Raji (cell line): Measurements from ENCODE around the gene GABRB1.

ENCODE experiments used
- POLR2A ChIP-seq: IDR thresholded peaks from 2 replicates; pipeline ENCODE4 v1.6.1; 2011; ENCODE audit warnings: low read depth, low read length, control low read depth; ENCODE audit not compliant: insufficient read depth

Gene GABRB1

DNA sequence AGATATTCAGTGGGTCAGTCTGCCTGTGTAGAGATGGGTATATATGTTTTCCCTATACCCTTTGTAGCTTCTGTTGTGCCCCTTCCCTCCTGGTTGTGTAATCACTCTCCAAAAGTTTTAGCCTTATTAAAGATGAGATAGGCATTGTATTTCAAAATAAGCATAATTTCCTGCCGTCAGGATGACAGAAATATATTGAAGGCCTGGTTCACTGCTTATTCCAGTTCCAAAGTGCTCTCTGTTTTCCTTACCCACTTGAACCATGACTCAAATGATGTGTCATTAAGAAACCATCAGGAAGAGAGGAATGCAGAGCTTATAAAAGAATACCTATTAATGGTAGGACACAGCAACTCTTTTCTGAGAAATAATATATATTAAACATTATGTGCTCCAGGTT, 178.5 kb downstream of the GABRB1 start:
- no peak for TF ChIP-seq POLR2A

DNA sequence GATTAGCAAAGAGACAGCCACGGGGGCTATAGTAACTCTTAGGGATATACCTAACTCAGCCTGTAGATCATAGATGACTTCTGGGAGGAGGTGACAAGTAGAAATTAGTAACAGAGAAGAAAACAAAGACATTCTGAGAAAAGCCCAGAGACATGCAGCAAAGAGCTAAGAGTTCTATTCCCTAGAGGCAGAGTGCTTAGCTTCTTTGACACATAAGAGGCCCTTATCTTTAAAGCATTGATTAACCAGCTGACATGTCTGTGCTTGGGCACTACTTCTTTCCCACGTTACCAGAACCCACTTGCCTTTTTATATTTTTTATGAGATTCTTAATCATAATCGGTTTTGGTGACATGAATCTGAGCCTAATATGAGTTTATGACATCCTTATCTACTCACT, 179.5 kb downstream of the GABRB1 start:
- no peak for TF ChIP-seq POLR2A

DNA sequence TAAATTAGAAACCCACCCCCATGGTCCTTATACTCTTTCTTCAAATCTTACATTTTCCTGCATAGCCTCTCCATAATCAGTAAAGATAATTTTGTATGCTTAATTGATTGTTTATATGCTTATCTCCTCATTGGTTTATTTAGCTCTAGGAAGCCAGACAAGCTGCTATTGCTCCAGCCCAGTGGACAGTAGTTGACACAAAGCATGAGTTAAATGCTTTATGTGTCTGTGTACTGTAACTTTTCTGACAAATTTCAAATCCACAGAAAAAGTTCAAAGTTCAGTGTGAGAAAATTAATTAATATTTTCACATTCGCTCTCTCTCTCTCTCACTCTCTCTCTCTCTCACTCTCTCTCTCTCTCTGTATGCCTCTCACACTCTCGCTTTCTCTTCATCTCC, 181.7 kb downstream of the GABRB1 start:
- no peak for TF ChIP-seq POLR2A

DNA sequence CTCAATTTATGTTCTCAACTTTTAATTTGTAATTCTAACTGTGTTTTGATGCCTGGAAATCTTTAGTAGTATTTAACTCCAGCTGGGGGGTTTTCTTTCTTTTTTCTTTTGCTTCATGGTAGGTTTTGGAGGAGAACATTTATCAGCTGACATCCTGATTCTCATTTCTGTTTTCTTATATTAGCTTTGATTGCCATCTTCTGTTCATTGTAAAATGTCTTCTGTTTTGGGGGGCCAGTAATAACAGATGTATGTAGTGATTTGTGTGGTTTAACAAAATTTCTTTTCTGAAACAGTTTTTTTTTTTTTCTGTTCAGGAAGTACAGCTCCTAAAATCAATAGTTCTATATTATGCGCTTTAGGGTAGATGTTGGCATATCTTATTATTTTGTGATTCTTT, 182.2 kb downstream of the GABRB1 start:
- TF ChIP-seq POLR2A: no peak

DNA sequence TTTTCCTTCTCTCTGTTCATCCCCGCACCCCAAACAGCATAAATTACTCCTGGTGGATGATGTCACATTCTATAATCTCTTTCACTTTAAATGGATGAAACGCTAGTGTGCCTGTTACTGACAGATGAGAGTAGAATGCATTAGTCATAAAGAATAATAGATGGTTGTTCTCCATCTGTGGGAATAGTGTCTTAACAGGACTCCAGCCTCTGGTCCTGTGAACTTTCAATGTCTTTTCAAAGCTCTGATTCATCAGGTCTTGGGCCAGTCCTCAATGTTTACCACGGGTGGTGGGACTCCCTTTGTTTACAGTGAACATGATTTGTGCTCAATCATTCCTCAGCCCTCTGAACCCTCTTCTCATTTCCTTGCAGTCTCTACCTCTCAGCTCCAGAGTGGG, 182.6 kb downstream of the GABRB1 start:
- TF ChIP-seq POLR2A: no peak

DNA sequence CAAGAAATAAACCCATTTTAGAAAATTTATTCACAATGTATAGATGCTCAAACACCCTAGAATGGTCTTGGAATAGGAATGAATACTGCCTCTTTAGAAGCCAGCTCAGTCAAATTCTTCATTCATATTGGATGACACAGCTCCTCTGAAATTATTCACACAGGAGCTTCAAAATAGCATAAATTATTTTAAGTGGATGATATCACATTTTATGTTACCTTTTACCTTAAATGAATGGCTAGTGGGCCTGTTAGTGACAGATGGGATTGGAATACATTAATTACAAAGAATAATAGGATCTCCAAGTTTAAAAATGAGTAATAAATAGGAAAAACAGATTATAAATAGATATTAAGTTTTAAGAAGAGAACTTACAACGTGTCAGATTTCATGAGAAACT, 184.4 kb downstream of the GABRB1 start:
- no peak for TF ChIP-seq POLR2A

DNA sequence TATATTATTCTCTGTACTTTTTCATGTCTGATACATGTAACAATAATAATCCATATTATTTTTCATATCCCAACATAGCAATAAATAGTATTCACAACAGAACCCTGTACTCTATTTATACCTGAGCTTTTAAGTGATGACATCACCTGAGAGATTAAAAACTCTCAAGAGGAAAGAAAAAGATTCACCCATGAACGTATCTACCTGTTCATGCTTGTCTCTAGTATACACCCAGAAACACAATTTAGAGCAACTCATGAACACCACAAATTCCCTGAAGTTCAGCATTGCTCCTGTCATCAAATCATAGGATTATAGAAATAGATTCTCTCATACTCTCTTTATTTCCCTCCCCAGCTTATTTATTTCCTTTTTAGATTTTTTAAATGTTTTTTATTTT, 185.9 kb downstream of the GABRB1 start:
- no peak for TF ChIP-seq POLR2A

DNA sequence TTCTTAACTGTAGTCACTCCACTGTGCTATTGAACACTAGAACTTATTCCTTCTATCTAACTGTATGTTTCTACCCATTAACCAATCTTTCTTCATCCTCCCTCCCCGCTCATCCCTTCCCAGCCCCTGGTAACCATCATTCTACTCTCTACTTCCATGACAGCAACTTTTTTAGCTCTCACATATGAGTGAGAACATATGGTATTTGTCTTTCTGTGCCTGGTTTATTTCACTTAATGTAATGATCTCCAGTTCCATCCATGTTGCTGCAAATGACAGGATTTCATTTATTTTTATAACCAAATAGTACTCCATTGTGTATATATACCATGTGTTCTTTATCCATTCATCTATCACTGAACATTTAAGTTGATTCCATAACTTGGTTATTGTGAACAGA, 186.5 kb downstream of the GABRB1 start:
- TF ChIP-seq POLR2A: no peak

DNA sequence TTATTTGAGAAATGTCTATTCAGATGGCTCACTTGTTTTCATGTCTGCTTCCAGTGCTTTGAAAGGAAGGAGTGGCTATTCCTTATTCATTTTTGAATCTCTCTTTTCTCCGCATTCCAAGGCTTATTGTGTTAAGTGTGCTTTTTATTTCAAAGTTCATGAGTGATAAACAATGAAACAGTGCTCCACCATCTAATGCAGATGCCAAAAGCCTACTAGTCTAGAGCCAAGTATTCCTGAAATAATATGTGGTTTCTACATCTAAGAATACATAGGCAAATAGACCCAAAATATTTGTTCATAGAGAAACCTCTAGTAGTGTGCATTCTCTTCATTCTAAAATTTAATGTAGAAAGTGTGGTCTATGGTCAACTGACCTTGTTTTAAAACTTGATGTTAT, 187.3 kb downstream of the GABRB1 start:
- TF ChIP-seq POLR2A: no peak

DNA sequence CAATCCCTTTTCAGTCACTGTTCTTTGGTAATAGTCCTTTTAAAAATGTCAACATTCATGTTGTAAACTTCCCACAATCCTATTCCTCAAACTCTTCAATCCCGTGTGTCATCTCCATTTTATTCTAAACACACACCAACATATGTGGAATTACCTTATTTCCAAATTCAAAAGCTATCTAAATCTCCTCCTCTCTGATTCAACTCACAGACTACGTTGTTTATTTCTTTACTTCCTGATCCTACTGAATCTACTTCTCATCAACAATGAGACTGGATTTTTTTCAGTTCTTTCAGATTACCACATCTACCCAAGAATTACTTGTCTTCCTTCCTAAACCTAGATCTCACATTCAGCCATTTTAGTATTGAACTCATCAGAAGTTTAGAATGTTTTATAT, 188.2 kb downstream of the GABRB1 start:
- TF ChIP-seq POLR2A: no peak

DNA sequence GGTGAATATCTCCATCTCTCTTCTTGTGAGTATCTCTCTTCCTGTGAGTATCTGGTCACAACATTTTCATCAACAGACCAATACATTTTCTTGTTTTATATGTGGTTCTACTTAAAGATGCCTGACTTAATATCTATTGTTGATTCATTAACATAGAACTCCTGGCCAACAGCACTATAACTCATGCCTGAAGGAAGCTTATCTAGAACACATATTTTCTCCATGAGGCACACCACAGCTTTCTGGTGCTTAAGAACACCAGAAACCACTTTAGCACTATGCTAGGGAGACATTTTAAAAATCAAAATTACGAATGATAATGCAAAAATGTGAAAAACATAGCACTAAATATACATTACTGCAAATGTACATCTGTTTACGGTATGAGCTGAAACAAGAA, 190.4 kb downstream of the GABRB1 start:
- TF ChIP-seq POLR2A: no peak

DNA sequence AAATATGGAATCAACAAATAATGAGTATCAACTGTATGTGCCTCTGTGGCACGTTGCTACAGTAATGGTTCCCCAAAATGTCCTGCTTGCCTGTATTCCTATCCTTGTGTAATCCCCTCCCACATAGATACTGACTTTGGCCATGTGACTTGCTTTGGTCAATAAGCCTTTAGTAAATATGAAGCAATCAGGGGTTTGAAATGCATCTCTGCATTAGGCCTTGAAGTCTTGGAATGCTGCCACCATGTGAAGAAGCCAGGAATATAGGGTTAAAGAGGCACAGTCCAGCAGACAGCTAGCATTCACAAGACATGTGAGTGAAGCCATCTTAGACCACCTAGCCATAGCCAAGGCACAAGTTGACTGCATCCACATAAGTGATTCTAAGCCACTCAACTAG, 190.9 kb downstream of the GABRB1 start:
- no peak for TF ChIP-seq POLR2A

DNA sequence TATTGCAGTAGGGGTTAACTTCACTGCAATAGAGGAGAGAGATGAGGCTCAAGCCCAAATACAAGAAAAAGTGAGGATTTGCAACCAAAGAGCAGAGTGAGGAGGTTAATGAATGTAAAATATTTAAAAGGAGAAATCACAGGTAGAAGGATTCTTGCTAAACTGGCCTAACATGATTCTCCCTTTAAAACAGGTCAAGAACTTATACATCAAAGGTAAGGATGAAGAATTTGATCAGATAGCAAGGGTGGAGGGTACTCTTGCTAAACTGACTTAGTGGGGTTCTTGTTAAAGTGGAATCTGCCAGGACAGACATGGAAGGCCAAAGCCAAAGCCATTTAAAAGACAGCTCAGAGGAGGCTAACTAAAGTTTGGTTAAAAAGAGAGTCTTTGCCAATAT, 193.0 kb downstream of the GABRB1 start:
- no peak for TF ChIP-seq POLR2A

DNA sequence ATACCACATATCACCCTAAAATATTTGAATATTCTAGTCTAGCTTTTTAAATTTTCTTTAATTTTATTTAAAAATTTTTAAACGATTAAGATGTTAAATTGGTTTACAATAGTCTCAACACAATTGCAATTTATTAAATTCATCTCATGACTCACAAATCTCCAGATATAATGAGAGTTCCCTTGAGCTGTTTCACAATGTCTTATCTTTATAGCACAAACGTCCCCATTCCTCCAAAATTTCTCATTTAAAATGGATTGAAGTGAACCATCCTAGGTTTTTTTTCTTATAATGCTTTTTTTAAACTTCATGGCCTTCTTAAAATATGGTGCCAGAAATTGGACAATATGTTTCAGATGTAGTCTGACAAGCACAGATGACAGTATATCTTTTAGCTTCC, 204.4 kb downstream of the GABRB1 start:
- no peak for TF ChIP-seq POLR2A

DNA sequence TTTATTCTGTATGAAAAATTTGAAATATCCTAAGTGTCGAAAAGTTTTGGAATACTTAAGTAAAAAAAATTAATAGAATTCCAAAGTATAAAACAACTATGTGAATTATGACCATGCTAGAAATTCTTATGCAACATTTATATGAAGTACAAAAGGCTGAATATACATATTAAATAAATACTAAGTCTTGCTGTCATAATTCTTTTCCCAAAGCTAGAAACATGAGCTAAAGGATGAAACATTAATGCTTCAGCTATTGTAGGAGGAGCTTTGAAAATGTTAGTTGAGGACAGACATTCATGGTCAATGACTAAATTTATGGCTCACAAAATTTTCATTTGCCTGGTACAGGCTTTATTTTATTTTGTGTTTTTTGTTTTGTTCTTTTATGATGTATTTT, 207.3 kb downstream of the GABRB1 start:
- no peak for TF ChIP-seq POLR2A

DNA sequence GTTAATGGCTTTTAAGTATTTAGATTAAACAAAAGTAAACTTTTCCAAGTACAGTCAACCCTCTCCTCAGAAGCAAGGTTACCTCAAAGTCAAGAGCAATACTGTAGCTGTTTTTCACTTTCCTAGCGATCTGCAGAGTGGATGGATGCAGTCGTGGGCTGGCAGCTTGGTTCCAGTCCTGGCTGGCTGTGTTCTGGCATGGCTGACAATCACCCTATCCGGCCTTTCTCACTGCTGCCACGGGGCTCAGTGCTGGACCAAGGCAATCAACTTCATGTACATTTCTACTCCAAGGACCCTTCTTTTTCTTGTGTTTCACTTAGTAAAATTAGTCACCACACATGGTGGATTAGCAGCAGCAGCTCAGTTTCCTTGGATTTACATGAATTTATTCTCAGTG, 208.3 kb downstream of the GABRB1 start:
- no peak for TF ChIP-seq POLR2A

DNA sequence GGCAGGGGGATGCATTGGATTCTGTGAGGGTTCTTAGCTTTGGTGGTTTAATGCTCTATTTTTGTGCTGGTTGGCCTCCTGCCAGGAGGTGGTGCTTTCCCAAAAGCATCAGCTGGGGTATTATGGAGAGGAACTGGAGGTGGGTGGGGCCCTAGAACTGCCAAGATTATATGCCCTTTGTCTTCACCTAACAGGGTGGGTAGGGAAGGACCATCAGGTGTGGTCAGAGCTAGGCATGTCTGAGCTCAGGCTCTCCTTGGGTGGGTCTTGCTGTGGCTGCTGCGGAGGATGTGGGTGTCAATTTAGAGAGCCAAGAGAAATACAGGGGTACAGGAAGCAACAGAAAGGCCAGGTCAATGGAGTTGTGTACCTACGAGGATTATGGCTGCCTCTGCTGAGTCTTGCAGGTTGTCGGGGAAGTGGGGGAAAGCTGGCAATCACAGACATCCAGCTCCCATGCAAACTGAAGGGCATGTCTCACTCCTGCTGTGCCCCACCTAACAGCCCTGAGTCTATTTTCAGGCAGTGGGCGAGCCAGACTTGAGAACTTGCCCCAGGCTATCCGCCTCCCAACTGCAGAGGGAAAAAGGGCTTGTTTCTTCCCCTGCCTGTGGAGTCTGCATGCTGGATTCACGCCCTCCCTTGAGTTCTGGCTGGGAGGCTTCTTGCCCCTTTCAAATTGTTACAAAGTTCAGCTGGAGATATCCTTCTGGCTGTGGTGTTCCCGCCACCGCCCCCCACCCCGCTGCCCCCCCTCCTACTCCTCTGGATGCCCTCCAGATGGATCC, 220.2 kb downstream of the GABRB1 start:
- TF ChIP-seq POLR2A: no peak
